Testis (tissue), 3 donors: ENCODE measurements around the gene RAB11A. TPM values are rescaled to one million over a fixed set of nuclear protein-coding genes. Genes with fewer than 3 reads are reported as not detected.
A peak's percentile ranks its signal among the peaks of the same experiment; 100 is the strongest.

Experiments used
- DNase-seq: peaks from one replicate; pipeline ENCODE4 v3.0.0-alpha.2; 2019
- H3K27ac ChIP-seq, 2 donors: fragments of 200-600 bp; sonication (generic); one replicate each; pipeline ENCODE4 v1.5.1; 2019
- H3K27me3 ChIP-seq: fragments of 200-600 bp; sonication (generic); one replicate; pipeline ENCODE4 v1.5.1; 2019
- H3K36me3 ChIP-seq: fragments of 200-600 bp; sonication (generic); one replicate; pipeline ENCODE4 v1.5.1; 2017; ENCODE audit warnings: low read depth; ENCODE audit errors: missing control alignments
- H3K4me1 ChIP-seq: fragments of 200-600 bp; sonication (generic); one replicate; pipeline ENCODE4 v1.5.1; 2019
- H3K4me3 ChIP-seq, 2 donors: fragments of 200-600 bp; sonication (generic); one replicate each; pipeline ENCODE4 v1.5.1; 2017 to 2019
- H3K9me3 ChIP-seq: fragments of 200-600 bp; sonication (generic); one replicate; pipeline ENCODE4 v1.5.1; 2017
- CTCF ChIP-seq, 3 experiments: fragments of 450-650 bp in 2 of 3; fragments of 200-600 bp in 1 of 3; sonication (generic) in 1 of 3; IDR thresholded peaks; one replicate each; pipeline ENCODE4 v1.5.1; 2016 to 2019; ENCODE audit warnings: antibody characterized with exemption in 3 of 3, mild to moderate bottlenecking in 2 of 3, moderate library complexity in 1 of 3
- POLR2A ChIP-seq: fragments of 450-650 bp; IDR thresholded peaks from one replicate; pipeline ENCODE4 v1.6.1; 2017; ENCODE audit warnings: antibody characterized with exemption, mild to moderate bottlenecking, moderate library complexity
- WGBS, 2 donors: methylation state at CpG; one replicate each; pipeline ENCODE4 v1.1.5; 2018; 5-methylcytosine and 5-hydroxymethylcytosine counted together
- intact Hi-C: fragments of 100-400 bp; cut with DNase I; formaldehyde crosslinking; loops from one replicate; pipeline ENCODE4 v1.15.1; 2023; ENCODE audit warnings: low total_unique reads
- polyA plus RNA-seq: library from polyadenylated mRNA; stranded (reverse); fragments of 350-450 nt; fragmentation: Illumina TruSeq; extraction: RNeasy Lipid Tissue Mini Kit (QIAGEN cat#74804); gene quantifications from one replicate; pipeline ENCODE4 v1.2.3, GENCODE V29; 2014; ENCODE audit warnings: low read depth, low replicate concordance; ENCODE audit not compliant: insufficient read depth
- total RNA-seq, 2 donors: library from RNA; depleted of rRNA; stranded (reverse); fragments of >200 nt; gene quantifications; one replicate each; pipeline ENCODE4 v1.2.3, GENCODE V29; 2016

RAB11A gene
- total and polyA plus RNA-seq, 3 donors from 2014 or later, result 221 to 546 (median 307) TPM

- 37 to 54% methylated on average over 4 of the region's 4 CpGs for WGBS, 2 donors
- no peak overlapping the region for H3K4me3 ChIP-seq
- H3K4me1 ChIP-seq, result peaks cover 26% of the 10 kb centered on the region
- TF ChIP-seq POLR2A (no peak), CTCF (IDR thresholded peaks at IDR 0.05) (no peak)
- H3K27me3 ChIP-seq, result no peaks in the 10 kb centered on the region
- peak overlapping the region in 1 of 2 donors; percentile 12 for H3K27ac ChIP-seq
- no peak for DNase-seq
- no peaks in the 10 kb centered on the region for H3K9me3 ChIP-seq
- H3K36me3 ChIP-seq, result no peaks in the 10 kb centered on the region
- intact Hi-C loops, result no loop called here
These were observed 33.8 kb upstream of the RAB11A start for GRCh38 chr15:65835447-65835846.

- DNase-seq, result no peak
- Histone ChIP-seq H3K27me3 (no peaks in the 10 kb centered on the region), H3K36me3 (no peaks in the 10 kb centered on the region), H3K9me3 (no peaks in the 10 kb centered on the region), H3K4me3 (no peak overlapping the region), H3K4me1 (peaks cover 31% of the 10 kb centered on the region), H3K27ac (no peak overlapping the region)
- intact Hi-C loops, result no loop called here
- 91 to 93% methylated on average over 4 of the region's 4 CpGs for WGBS, 2 donors
- TF ChIP-seq POLR2A (no peak), CTCF (IDR thresholded peaks at IDR 0.05) (no peak)
These were observed 32.6 kb upstream of the RAB11A start for GRCh38 chr15:65836665-65837064.

GRCh38 chr15:65837301-65838294, 31.7 kb upstream of the RAB11A start:
- no peak for TF ChIP-seq CTCF (IDR thresholded peaks at IDR 0.05)
- no peak for TF ChIP-seq POLR2A
- WGBS, 2 donors, result 63 to 76% methylated on average over 6 of the region's 6 CpGs
- no peaks in the 10 kb centered on the region for H3K9me3 ChIP-seq
- DNase-seq, result no peak
- H3K4me3 ChIP-seq, result no peak overlapping the region
- no peaks in the 10 kb centered on the region for H3K36me3 ChIP-seq
- H3K4me1 ChIP-seq, result peaks cover 29% of the 10 kb centered on the region
- H3K27me3 ChIP-seq, result no peaks in the 10 kb centered on the region
- H3K27ac ChIP-seq, result peak overlapping the region in 1 of 2 donors; percentile 15
- intact Hi-C loops, result no loop called here

GRCh38 chr15:65839354-65839901, 29.9 kb upstream of the RAB11A start:
- Histone ChIP-seq H3K27ac (no peak overlapping the region), H3K9me3 (no peaks in the 10 kb centered on the region), H3K4me3 (no peak overlapping the region), H3K4me1 (peaks cover 16% of the 10 kb centered on the region), H3K36me3 (no peaks in the 10 kb centered on the region), H3K27me3 (no peaks in the 10 kb centered on the region)
- no peak for DNase-seq
- no peak for TF ChIP-seq POLR2A
- TF ChIP-seq CTCF (IDR thresholded peaks at IDR 0.05), result no peak
- WGBS, 2 donors, result 87 to 88% methylated on average over 5 of the region's 5 CpGs
- intact Hi-C loops, result no loop called here
